Body of pancreas (tissue), 4 donors: ENCODE measurements around the gene RAI1.

Experiments used
- POLR2A ChIP-seq, 3 donors: fragments of 450-650 bp; IDR thresholded peaks; one replicate each; pipeline ENCODE4 v1.6.1; 2016; ENCODE audit warnings: antibody characterized with exemption in 3 of 3, mild to moderate bottlenecking in 2 of 3
- TF ChIP-seq, protein P1 (sequence below), 7 experiments: fragments of 450-650 bp in 4 of 7; fragments of 200-600 bp in 3 of 7; sonication (generic) in 3 of 7; IDR thresholded peaks; one replicate each; pipeline ENCODE4 v1.5.1; 2016 to 2019; ENCODE audit warnings: antibody characterized with exemption in 7 of 7

DNA sequence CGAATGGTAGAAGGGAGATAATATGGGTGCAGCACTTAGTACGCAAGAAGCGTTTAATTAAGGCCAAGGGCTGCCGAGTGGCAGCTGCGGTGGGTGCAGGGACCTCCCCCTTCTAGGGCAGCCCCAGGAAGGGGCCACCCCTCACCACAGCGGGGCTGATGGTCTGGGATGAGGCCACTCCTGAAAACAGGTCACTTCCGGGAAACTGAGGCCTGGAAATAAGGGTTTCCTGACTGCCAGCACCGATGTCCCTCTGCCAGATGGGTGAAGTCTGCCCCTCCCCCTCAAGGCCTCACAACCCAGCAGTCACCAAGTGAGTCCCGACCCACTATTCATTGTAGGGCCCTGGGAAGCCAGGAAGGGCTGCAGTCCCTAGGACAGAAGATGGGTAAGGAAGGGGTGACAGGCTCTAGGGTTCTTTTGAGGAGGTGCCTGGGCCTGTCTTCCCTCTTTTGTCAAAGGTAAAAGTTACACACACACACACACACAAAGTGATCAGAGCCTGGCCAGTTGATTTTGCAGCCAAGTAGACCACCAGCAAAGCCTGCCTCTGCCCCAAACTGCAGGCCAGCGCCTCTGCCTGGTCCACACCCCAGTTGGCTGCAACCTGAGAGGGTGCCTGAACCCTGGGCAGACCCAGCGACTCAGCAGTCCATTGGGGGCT is 143.0 kb downstream of the RAI1 start:
- TF ChIP-seq, protein P1, sequence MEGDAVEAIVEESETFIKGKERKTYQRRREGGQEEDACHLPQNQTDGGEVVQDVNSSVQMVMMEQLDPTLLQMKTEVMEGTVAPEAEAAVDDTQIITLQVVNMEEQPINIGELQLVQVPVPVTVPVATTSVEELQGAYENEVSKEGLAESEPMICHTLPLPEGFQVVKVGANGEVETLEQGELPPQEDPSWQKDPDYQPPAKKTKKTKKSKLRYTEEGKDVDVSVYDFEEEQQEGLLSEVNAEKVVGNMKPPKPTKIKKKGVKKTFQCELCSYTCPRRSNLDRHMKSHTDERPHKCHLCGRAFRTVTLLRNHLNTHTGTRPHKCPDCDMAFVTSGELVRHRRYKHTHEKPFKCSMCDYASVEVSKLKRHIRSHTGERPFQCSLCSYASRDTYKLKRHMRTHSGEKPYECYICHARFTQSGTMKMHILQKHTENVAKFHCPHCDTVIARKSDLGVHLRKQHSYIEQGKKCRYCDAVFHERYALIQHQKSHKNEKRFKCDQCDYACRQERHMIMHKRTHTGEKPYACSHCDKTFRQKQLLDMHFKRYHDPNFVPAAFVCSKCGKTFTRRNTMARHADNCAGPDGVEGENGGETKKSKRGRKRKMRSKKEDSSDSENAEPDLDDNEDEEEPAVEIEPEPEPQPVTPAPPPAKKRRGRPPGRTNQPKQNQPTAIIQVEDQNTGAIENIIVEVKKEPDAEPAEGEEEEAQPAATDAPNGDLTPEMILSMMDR (IDR thresholded peaks at IDR 0.05) = no peak
- no peak for TF ChIP-seq POLR2A (IDR thresholded peaks at IDR 0.05)
